ENCODE data around the gene CHRM2. TPM values are rescaled to one million over a fixed set of nuclear protein-coding genes. Genes with fewer than 3 reads are reported as not detected.

Gene CHRM2
- total RNA-seq, 2 experiments from 2014 or later, result not detected

GRCh38 chr7:136997735-136998134 is 129.3 kb downstream of the CHRM2 start:
- Mint-ChIP-seq H3K9me3 (no peaks in the 10 kb centered on the region), H3K27me3 (no peaks in the 10 kb centered on the region), H3K4me1 (ENCODE audit: low read depth) (no peaks in the 10 kb centered on the region), H3K4me3 (no peak overlapping the region), H3K27ac (no peak overlapping the region), H3K36me3 (no peaks in the 10 kb centered on the region)
- intact Hi-C loops (cut with micrococcal nuclease), result no loop called here
- CTCF ChIA-PET, result no interaction called here
- no peak for DNase-seq
- POLR2A ChIA-PET, result no interaction called here

- Mint-ChIP-seq H3K36me3 (no peaks in the 10 kb centered on the region), H3K4me3 (no peak overlapping the region), H3K4me1 (ENCODE audit: low read depth) (no peaks in the 10 kb centered on the region), H3K27ac (no peak overlapping the region), H3K27me3 (no peaks in the 10 kb centered on the region), H3K9me3 (no peaks in the 10 kb centered on the region)
- intact Hi-C loops (cut with micrococcal nuclease), result no loop called here
- ChIA-PET CTCF (no interaction called here), POLR2A (no interaction called here)
- DNase-seq, result no peak
These were observed 130.0 kb downstream of the CHRM2 start for GRCh38 chr7:136998495-136998894.

- Mint-ChIP-seq H3K4me3 (no peak overlapping the region), H3K27ac (no peak overlapping the region), H3K36me3 (no peaks in the 10 kb centered on the region), H3K9me3 (no peaks in the 10 kb centered on the region), H3K27me3 (no peaks in the 10 kb centered on the region), H3K4me1 (ENCODE audit: low read depth) (no peaks in the 10 kb centered on the region)
- intact Hi-C loops (cut with micrococcal nuclease), result no loop called here
- CTCF ChIA-PET, result no interaction called here
- POLR2A ChIA-PET, result no interaction called here
- DNase-seq, result no peak
These were observed 132.2 kb downstream of the CHRM2 start for GRCh38 chr7:137000621-137001020.

- intact Hi-C loops (cut with micrococcal nuclease), result no loop called here
- H3K4me3 Mint-ChIP-seq, result no peak overlapping the region
- H3K9me3 Mint-ChIP-seq, result no peaks in the 10 kb centered on the region
- no peaks in the 10 kb centered on the region for H3K27me3 Mint-ChIP-seq
- POLR2A ChIA-PET, result no interaction called here
- CTCF ChIA-PET, result no interaction called here
- no peaks in the 10 kb centered on the region for H3K4me1 Mint-ChIP-seq (ENCODE audit: low read depth)
- no peak for DNase-seq
- no peak overlapping the region for H3K27ac Mint-ChIP-seq
- H3K36me3 Mint-ChIP-seq, result no peaks in the 10 kb centered on the region
These were observed 132.6 kb downstream of the CHRM2 start for GRCh38 chr7:137001041-137001440.

- Mint-ChIP-seq H3K27ac (no peak overlapping the region), H3K27me3 (no peaks in the 10 kb centered on the region), H3K4me1 (ENCODE audit: low read depth) (no peaks in the 10 kb centered on the region), H3K4me3 (no peak overlapping the region), H3K36me3 (no peaks in the 10 kb centered on the region), H3K9me3 (no peaks in the 10 kb centered on the region)
- no peak for DNase-seq
- CTCF ChIA-PET, result no interaction called here
- POLR2A ChIA-PET, result no interaction called here
- intact Hi-C loops (cut with micrococcal nuclease), result no loop called here
These were observed 133.0 kb downstream of the CHRM2 start for GRCh38 chr7:137001478-137001877.

- no peaks in the 10 kb centered on the region for H3K36me3 Mint-ChIP-seq
- H3K4me3 Mint-ChIP-seq, result no peak overlapping the region
- no peaks in the 10 kb centered on the region for H3K9me3 Mint-ChIP-seq
- POLR2A ChIA-PET, result no interaction called here
- no peaks in the 10 kb centered on the region for H3K27me3 Mint-ChIP-seq
- DNase-seq, result no peak
- intact Hi-C loops (cut with micrococcal nuclease), result no loop called here
- no peaks in the 10 kb centered on the region for H3K4me1 Mint-ChIP-seq (ENCODE audit: low read depth)
- CTCF ChIA-PET, result no interaction called here
- no peak overlapping the region for H3K27ac Mint-ChIP-seq
These were observed 134.6 kb downstream of the CHRM2 start for GRCh38 chr7:137003086-137003485.

- no peak for DNase-seq
- intact Hi-C loops (cut with micrococcal nuclease), result no loop called here
These were observed 135.1 kb downstream of the CHRM2 start for GRCh38 chr7:137003566-137003965.

GRCh38 chr7:137005873-137006272 is 137.4 kb downstream of the CHRM2 start:
- Mint-ChIP-seq H3K36me3 (no peaks in the 10 kb centered on the region), H3K9me3 (no peaks in the 10 kb centered on the region), H3K4me3 (no peak overlapping the region), H3K4me1 (ENCODE audit: low read depth) (no peaks in the 10 kb centered on the region), H3K27me3 (no peaks in the 10 kb centered on the region), H3K27ac (no peak overlapping the region)
- ChIA-PET CTCF (no interaction called here), POLR2A (no interaction called here)
- intact Hi-C loops (cut with micrococcal nuclease), result no loop called here
- no peak for DNase-seq

More at GRCh38 chr7:137003566-137003965, 135.1 kb downstream of the CHRM2 start:
- Mint-ChIP-seq H3K9me3 (no peaks in the 10 kb centered on the region), H3K4me1 (ENCODE audit: low read depth) (no peaks in the 10 kb centered on the region), H3K4me3 (no peak overlapping the region), H3K27me3 (no peaks in the 10 kb centered on the region), H3K36me3 (no peaks in the 10 kb centered on the region), H3K27ac (no peak overlapping the region)
- ChIA-PET POLR2A (no interaction called here), CTCF (no interaction called here)

- Mint-ChIP-seq H3K27me3 (no peaks in the 10 kb centered on the region), H3K9me3 (no peaks in the 10 kb centered on the region), H3K36me3 (no peaks in the 10 kb centered on the region), H3K27ac (no peak overlapping the region), H3K4me3 (no peak overlapping the region), H3K4me1 (ENCODE audit: low read depth) (no peaks in the 10 kb centered on the region)
- intact Hi-C loops (cut with micrococcal nuclease), result no loop called here
- POLR2A ChIA-PET, result no interaction called here
- CTCF ChIA-PET, result no interaction called here
- no peak for DNase-seq
These were observed 137.8 kb downstream of the CHRM2 start for GRCh38 chr7:137006293-137006692.

- no peaks in the 10 kb centered on the region for H3K4me1 Mint-ChIP-seq (ENCODE audit: low read depth)
- H3K27ac Mint-ChIP-seq, result no peak overlapping the region
- POLR2A ChIA-PET, result no interaction called here
These were observed 138.7 kb downstream of the CHRM2 start for GRCh38 chr7:137007001-137007694.

GRCh38 chr7:137009404-137009803 is 141.0 kb downstream of the CHRM2 start:
- intact Hi-C loops (cut with micrococcal nuclease), result no loop called here

More at GRCh38 chr7:137007001-137007694, 138.7 kb downstream of the CHRM2 start:
- intact Hi-C loops (cut with micrococcal nuclease), result no loop called here
- CTCF ChIA-PET, result interaction anchor here (0.6 kb wide), 1 partner anchor 1536 kb away, joined by 3 read pairs; no protein-coding TSS in a partner anchor
- Mint-ChIP-seq H3K36me3 (no peaks in the 10 kb centered on the region), H3K27me3 (no peaks in the 10 kb centered on the region), H3K9me3 (no peaks in the 10 kb centered on the region), H3K4me3 (no peak overlapping the region)
- DNase-seq, result no peak

GRCh38 chr7:137015015-137015414 is 146.6 kb downstream of the CHRM2 start:
- ChIA-PET POLR2A (no interaction called here), CTCF (no interaction called here)

More at GRCh38 chr7:137009404-137009803, 141.0 kb downstream of the CHRM2 start:
- no peaks in the 10 kb centered on the region for H3K27me3 Mint-ChIP-seq
- ChIA-PET CTCF (no interaction called here), POLR2A (no interaction called here)
- no peaks in the 10 kb centered on the region for H3K36me3 Mint-ChIP-seq
- H3K4me3 Mint-ChIP-seq, result no peak overlapping the region
- H3K9me3 Mint-ChIP-seq, result no peaks in the 10 kb centered on the region
- DNase-seq, result no peak
- no peak overlapping the region for H3K27ac Mint-ChIP-seq
- H3K4me1 Mint-ChIP-seq (ENCODE audit: low read depth), result no peaks in the 10 kb centered on the region

GRCh38 chr7:137017221-137017620 is 148.8 kb downstream of the CHRM2 start:
- no peak for DNase-seq
- no peak overlapping the region for H3K27ac Mint-ChIP-seq
- H3K4me1 Mint-ChIP-seq (ENCODE audit: low read depth), result no peaks in the 10 kb centered on the region
- ChIA-PET POLR2A (no interaction called here), CTCF (no interaction called here)
- intact Hi-C loops (cut with micrococcal nuclease), result no loop called here
- H3K9me3 Mint-ChIP-seq, result peaks cover 2% of the 10 kb centered on the region
- H3K27me3 Mint-ChIP-seq, result no peaks in the 10 kb centered on the region
- H3K4me3 Mint-ChIP-seq, result no peak overlapping the region
- no peaks in the 10 kb centered on the region for H3K36me3 Mint-ChIP-seq

More at GRCh38 chr7:137015015-137015414, 146.6 kb downstream of the CHRM2 start:
- Mint-ChIP-seq H3K9me3 (peaks cover 2% of the 10 kb centered on the region), H3K27me3 (no peaks in the 10 kb centered on the region), H3K36me3 (no peaks in the 10 kb centered on the region), H3K4me3 (no peak overlapping the region), H3K27ac (no peak overlapping the region), H3K4me1 (ENCODE audit: low read depth) (no peaks in the 10 kb centered on the region)
- intact Hi-C loops (cut with micrococcal nuclease), result no loop called here
- DNase-seq, result no peak

Data from activated CD4-positive, alpha-beta memory T cell treated with anti-CD3 and anti-CD28 coated beads for 36 hours (primary cell).